Large intestine (tissue), 12 donors: ENCODE data around the gene SLC25A26. TPM values are rescaled to one million over a fixed set of nuclear protein-coding genes. Genes with fewer than 3 reads are reported as not detected.

ENCODE experiments used
- DNase-seq, 2 donors: peaks; one replicate each; pipeline versions ENCODE4 v3.0.0 to v3.0.0-alpha.2; 2013
- H3K27ac ChIP-seq: one replicate; pipeline ENCODE4 v1.5.1; 2013; ENCODE audit warnings: low read length
- H3K27me3 ChIP-seq: 2 replicates; pipeline ENCODE4 v1.6.1; 2013; ENCODE audit warnings: low read length; ENCODE audit not compliant: control insufficient read depth, insufficient read depth
- H3K36me3 ChIP-seq: 2 replicates; pipeline ENCODE4 v1.6.1; 2013; ENCODE audit warnings: low read length; ENCODE audit not compliant: control insufficient read depth, insufficient read depth
- H3K4me1 ChIP-seq: one replicate; pipeline ENCODE4 v1.6.1; 2013; ENCODE audit warnings: low read length; ENCODE audit not compliant: control insufficient read depth, insufficient read depth
- H3K4me3 ChIP-seq: one replicate; pipeline ENCODE4 v1.5.1; 2013; ENCODE audit warnings: low read length
- H3K9me3 ChIP-seq: one replicate; pipeline ENCODE4 v1.6.1; 2013; ENCODE audit warnings: mild to moderate bottlenecking, low read depth, low read length, moderate library complexity; ENCODE audit not compliant: control insufficient read depth
- WGBS: methylation state at CpG from one replicate; pipeline ENCODE4 v1.1.5; 2013; ENCODE audit warnings: low lambda C conversion rate; ENCODE audit not compliant: insufficient coverage; 5-methylcytosine and 5-hydroxymethylcytosine counted together
- long read RNA-seq, 11 donors: transcript quantifications; one replicate each; lab custom pipeline, GENCODE V29; 2026
- polyA plus RNA-seq: library from polyadenylated mRNA; unstranded; fragments of 120-200 nt; gene quantifications from one replicate; pipeline ENCODE4 v1.2.1, GENCODE V29; 2013

SLC25A26 gene, protein sequence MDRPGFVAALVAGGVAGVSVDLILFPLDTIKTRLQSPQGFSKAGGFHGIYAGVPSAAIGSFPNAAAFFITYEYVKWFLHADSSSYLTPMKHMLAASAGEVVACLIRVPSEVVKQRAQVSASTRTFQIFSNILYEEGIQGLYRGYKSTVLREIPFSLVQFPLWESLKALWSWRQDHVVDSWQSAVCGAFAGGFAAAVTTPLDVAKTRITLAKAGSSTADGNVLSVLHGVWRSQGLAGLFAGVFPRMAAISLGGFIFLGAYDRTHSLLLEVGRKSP
- polyA plus RNA-seq = 19.9 TPM
- long read RNA-seq, donor 1, partial matches to known transcripts = 0 of 1 reads
- long read RNA-seq, donor 1, other reads (novel, unspliced or antisense) = 0 of 1 reads
- long read RNA-seq, donor 2, partial matches to known transcripts = 15 of 19 reads
- long read RNA-seq, donor 2, other reads (novel, unspliced or antisense) = 0 of 19 reads
- long read RNA-seq, donor 3 = 0 reads
- long read RNA-seq, donor 4 = 0 reads
- long read RNA-seq, donor 5, partial matches to known transcripts = 0 of 3 reads
- long read RNA-seq, donor 5, other reads (novel, unspliced or antisense) = 0 of 3 reads
- long read RNA-seq, donor 6, partial matches to known transcripts = 6 of 6 reads
- long read RNA-seq, donor 6, other reads (novel, unspliced or antisense) = 0 of 6 reads
- long read RNA-seq, donor 7, partial matches to known transcripts = 51 of 51 reads
- long read RNA-seq, donor 7, other reads (novel, unspliced or antisense) = 0 of 51 reads
- long read RNA-seq, donor 8, partial matches to known transcripts = 10 of 11 reads
- long read RNA-seq, donor 8, other reads (novel, unspliced or antisense) = 0 of 11 reads
- long read RNA-seq, donor 9, transcript SLC25A26-201 (9 exons, 1,023 nt) = major isoform, 7 of 20 reads
- long read RNA-seq, donor 9, partial matches to known transcripts = 13 of 20 reads
- long read RNA-seq, donor 9, other reads (novel, unspliced or antisense) = 0 of 20 reads
- long read RNA-seq, donor 10, partial matches to known transcripts = 5 of 8 reads
- long read RNA-seq, donor 10, other reads (novel, unspliced or antisense) = 0 of 8 reads
- long read RNA-seq, donor 11, partial matches to known transcripts = 0 of 7 reads
- long read RNA-seq, donor 11, other reads (novel, unspliced or antisense) = 6 of 7 reads

DNA sequence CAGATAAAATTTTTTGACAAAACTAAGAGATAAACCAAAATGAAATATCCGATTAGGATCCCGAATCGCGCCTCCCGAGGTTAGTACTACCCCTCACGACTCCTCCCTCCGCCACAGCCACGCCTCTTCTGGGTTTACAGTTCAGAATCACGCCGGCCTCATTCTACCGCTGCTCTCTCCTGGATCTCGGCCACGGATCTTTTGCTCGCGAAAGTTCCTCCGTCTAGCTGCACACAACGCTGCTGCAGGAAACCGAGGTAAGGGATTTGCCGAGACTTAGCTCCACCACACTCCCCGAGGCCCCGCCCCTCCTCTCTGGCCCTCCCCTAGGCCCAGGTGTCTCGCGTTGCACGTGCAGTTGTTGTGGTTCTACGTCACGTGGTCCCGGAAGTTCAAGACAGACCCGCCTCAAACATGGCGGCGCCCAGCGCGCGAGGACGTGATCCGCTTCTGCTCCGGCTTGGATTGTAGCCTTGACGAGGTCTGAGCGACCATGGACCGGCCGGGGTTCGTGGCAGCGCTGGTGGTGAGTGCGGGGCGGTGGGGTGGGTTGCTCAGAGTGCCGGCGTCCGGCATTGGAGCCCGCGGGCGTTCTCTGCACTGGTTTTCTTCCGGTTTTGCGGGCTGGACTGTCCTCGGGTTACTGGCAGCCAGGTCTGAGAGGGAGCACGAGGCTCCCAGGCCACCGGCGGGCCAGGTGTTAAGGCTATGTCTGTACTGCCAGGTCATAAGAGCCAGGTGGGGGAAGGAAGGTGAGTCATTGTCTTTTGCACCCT lies at the start of gene SLC25A26:
SLC25A26 (plus strand) TSS at position 400 of the 776 bp plus-strand sequence; CDS start at position 494, 94 bp downstream.
- DNase-seq = peak; percentile 96 to 97
- WGBS = no CpG with 5 or more reads among the region's 56 CpGs
- no peaks in the 10 kb centered on the region for H3K9me3 ChIP-seq
- peaks cover 7% of the 10 kb centered on the region for H3K4me1 ChIP-seq
- H3K27me3 ChIP-seq = no peaks in the 10 kb centered on the region
- peak within 1 kb of the TSS; percentile 57 for H3K27ac ChIP-seq
- peak within 1 kb of the TSS; percentile 73 for H3K4me3 ChIP-seq
- H3K36me3 ChIP-seq = no peaks in the 10 kb centered on the region

DNA sequence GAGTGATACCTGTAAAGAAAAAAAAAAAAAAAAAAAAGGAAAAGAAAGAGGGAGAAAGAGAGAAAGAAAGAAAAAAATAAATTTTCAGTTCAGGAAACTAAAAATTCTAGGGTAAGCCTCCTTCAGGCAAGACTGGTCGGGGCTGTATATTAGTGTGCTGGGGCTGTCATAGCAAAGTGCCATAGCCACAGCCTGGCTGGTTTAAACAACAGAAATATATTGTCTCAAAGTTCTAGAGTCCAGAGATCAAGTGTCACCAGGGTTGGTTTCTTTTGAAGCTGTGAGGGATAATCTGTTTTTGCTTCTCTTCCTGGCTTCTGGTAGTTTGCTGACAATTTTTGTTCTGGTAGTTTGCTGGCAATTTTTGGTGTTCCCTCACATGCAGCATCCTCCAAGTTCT lies 48.4 kb upstream of the SLC25A26 start:
- no peaks in the 10 kb centered on the region for H3K4me1 ChIP-seq
- H3K27me3 ChIP-seq = no peaks in the 10 kb centered on the region
- H3K27ac ChIP-seq = no peak overlapping the region
- WGBS = no CpG with 5 or more reads among the region's 1 CpG
- DNase-seq = peak; percentile 21 to 49
- H3K4me3 ChIP-seq = no peak overlapping the region
- H3K9me3 ChIP-seq = no peaks in the 10 kb centered on the region
- H3K36me3 ChIP-seq = no peaks in the 10 kb centered on the region

DNA sequence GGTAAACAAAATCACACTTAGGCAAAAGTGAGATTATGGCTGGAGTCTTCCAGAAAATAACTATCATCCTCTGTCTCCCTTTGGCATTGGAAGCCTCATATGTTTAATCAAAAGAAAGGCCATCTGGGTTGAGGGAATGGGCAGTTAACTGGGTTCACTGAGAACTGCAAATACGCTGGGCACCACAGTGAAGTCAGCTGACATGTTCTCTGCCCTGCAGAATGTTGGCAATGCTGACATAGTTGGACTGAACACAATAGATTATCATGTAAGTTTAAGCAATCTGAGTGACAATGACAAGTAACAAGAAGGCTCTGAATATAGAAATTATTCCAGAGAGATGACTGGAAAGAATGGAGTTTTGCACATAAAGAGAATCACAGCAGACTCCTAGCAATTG lies 43.8 kb upstream of the SLC25A26 start:
- no peaks in the 10 kb centered on the region for H3K36me3 ChIP-seq
- H3K27me3 ChIP-seq = no peaks in the 10 kb centered on the region
- no peaks in the 10 kb centered on the region for H3K4me1 ChIP-seq
- no peaks in the 10 kb centered on the region for H3K9me3 ChIP-seq
- no peak overlapping the region for H3K27ac ChIP-seq
- no peak for DNase-seq
- no CpG with 5 or more reads among the region's 1 CpG for WGBS
- no peak overlapping the region for H3K4me3 ChIP-seq

DNA sequence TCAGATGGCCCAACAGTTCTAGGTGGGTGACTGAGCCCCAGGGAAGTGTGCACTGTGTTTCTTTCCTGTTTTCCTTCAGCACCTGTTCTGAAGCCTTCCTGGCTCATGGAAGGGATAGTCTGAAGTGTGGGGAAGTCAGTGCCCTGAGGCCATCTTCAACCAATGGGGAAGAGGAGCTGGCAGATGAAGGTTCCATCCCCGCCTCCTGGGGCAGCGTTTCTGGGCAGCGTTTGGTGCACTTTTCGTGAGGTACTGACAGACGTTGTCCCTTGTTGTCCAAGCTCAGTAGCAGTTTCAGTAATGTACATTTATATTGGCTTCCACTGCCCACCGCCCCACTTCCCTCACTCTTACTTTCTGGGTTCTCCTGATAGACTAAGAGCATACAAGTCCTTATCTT lies 42.6 kb upstream of the SLC25A26 start:
- H3K9me3 ChIP-seq = no peaks in the 10 kb centered on the region
- H3K27ac ChIP-seq = no peak overlapping the region
- WGBS = 100% methylated on average over 1 of the region's 6 CpGs

DNA sequence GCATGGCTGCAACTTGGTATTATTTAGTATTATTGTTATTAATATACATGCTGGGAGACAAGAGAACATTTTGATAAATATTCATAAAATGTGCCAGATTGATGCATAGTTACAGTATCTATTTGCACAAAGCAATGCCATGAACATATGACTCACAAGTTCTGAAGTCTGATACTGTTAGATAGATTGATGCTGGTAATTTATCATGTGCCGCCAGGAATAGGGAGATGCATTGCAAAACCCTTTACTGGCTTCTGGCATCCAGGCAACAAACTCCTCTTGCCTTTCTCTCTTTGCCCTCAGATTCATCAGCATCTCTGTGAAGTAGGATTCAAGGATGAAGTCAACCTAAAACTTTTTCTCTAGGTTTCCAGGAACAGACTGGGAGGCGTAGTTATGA lies 41.0 kb upstream of the SLC25A26 start:
- Histone ChIP-seq H3K9me3 (no peaks in the 10 kb centered on the region), H3K27me3 (no peaks in the 10 kb centered on the region), H3K36me3 (no peaks in the 10 kb centered on the region), H3K27ac (no peak overlapping the region), H3K4me1 (no peaks in the 10 kb centered on the region), H3K4me3 (no peak overlapping the region)
- 88% methylated on average over 1 of the region's 2 CpGs for WGBS
- no peak for DNase-seq

More for the DNA sequence above, 42.6 kb upstream of the SLC25A26 start:
- no peak overlapping the region for H3K4me3 ChIP-seq
- H3K4me1 ChIP-seq = no peaks in the 10 kb centered on the region
- no peaks in the 10 kb centered on the region for H3K27me3 ChIP-seq
- H3K36me3 ChIP-seq = no peaks in the 10 kb centered on the region
- no peak for DNase-seq

DNA sequence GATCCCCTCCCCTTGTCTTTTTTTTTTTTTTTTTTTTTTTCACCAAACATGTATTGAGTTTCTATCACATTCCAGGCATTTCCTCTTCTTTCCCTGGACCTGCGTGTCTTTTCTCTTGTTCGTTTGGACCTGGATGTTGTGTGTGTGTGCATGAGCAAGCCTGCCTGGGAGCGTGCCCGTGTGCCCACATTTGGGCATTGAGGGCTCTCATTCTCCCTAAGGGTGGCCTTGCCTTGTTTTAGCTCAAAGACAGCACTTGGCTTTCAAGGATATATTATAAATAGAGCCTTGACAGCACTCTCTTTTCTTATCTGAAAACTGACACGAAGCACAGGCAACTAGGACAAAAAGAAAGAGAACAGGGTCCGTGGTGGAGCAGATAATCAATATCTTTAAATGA lies 39.0 kb upstream of the SLC25A26 start:
- H3K9me3 ChIP-seq = no peaks in the 10 kb centered on the region
- H3K27me3 ChIP-seq = no peaks in the 10 kb centered on the region
- no peak for DNase-seq
- H3K27ac ChIP-seq = no peak overlapping the region
- H3K36me3 ChIP-seq = no peaks in the 10 kb centered on the region
- H3K4me1 ChIP-seq = no peaks in the 10 kb centered on the region
- 38% methylated on average over 1 of the region's 6 CpGs for WGBS
- no peak overlapping the region for H3K4me3 ChIP-seq

DNA sequence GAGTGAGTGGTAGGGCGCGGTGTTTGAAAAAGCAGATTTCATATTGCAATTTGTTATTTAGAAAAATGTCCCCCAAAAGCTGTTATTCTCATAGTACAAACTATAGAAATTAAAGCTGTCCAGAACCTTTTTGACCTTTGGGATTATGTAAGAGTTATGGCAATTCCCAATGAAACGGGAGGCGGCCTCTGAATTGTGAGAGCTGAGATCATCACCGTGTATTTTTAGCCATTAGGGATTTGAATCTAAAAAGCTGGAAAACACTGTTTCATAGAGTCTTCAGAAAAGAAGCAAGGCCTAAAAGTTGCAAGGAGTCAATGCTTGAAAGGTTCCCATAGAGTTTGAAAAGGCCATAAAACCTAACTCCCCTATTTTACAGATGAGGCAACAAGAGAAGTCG lies 38.6 kb upstream of the SLC25A26 start:
- no peak overlapping the region for H3K4me3 ChIP-seq
- H3K27ac ChIP-seq = no peak overlapping the region
- no peaks in the 10 kb centered on the region for H3K27me3 ChIP-seq
- H3K9me3 ChIP-seq = no peaks in the 10 kb centered on the region
- DNase-seq = no peak
- WGBS = 100% methylated on average over 2 of the region's 6 CpGs
- H3K36me3 ChIP-seq = no peaks in the 10 kb centered on the region
- H3K4me1 ChIP-seq = no peaks in the 10 kb centered on the region

DNA sequence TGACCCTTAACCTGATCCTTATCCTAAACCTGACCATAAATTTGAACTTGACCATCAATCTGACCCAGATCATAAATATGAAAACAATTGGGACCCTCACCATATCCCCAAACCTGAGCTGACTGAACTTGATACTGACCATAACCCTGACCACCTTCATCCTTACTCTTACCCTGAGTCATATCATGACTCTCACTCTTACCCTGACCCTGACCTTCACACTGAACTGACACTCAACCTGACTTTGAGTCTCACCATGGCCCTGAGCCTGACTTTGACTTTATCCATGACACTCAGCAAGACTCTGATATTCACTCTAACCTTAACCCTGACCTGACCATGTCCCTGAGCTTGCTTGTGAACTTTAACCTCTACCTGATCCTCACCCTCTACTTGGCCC lies 34.3 kb upstream of the SLC25A26 start:
- H3K27me3 ChIP-seq = no peaks in the 10 kb centered on the region
- H3K27ac ChIP-seq = no peak overlapping the region
- no peaks in the 10 kb centered on the region for H3K36me3 ChIP-seq
- H3K9me3 ChIP-seq = no peaks in the 10 kb centered on the region
- H3K4me3 ChIP-seq = no peak overlapping the region
- no peak for DNase-seq
- no peaks in the 10 kb centered on the region for H3K4me1 ChIP-seq

DNA sequence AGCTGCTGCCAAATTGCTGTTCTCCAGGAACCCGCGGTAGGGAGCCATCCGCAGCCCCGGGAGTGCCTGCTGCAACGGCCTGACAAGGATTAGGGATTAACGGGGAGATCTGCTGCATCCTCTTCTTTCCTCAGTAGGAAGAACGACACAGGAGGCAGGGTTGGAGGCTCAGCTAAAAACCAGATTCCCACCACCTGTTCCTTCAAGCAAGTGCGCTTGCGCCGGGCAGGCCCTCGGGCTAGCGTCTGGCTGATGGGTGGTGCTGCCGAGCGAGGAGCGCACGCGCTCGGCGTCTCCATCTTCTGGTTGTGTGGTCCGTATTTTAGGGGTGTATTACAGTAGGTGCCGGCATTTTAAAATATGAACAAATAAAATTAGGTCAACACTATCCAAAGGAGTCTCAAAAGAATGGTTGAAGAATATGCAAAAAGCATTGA lies 25.4 kb upstream of the SLC25A26 start:
- 20% methylated on average over 1 of the region's 21 CpGs for WGBS

DNA sequence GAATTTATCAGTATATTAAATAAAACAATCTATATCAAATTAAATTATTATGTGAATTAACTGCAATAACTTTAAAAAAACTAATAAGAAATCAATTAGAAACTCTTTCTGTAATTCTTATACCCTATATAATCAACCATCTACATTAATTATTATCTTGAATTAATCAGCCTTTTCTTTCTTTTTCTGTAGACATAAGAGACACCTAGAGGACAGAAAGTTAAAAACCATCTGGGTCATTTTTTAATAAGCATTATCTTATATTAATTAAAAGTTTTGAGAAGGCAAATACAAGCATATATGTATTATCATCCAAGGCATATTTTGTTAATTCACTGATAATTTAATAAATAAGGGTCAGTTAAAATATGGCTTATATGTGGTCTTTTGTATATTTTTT lies 24.2 kb upstream of the SLC25A26 start:
- Histone ChIP-seq H3K4me3 (no peak overlapping the region), H3K4me1 (no peaks in the 10 kb centered on the region)

More for the DNA sequence above, 25.4 kb upstream of the SLC25A26 start:
- H3K9me3 ChIP-seq = no peaks in the 10 kb centered on the region
- peak overlapping the region; percentile 21 for H3K4me3 ChIP-seq
- H3K36me3 ChIP-seq = no peaks in the 10 kb centered on the region
- peaks cover 10% of the 10 kb centered on the region for H3K27me3 ChIP-seq
- H3K27ac ChIP-seq = no peak overlapping the region
- H3K4me1 ChIP-seq = no peaks in the 10 kb centered on the region
- peak; percentile 31 to 42 for DNase-seq

More for the DNA sequence above, 24.2 kb upstream of the SLC25A26 start:
- Histone ChIP-seq H3K36me3 (no peaks in the 10 kb centered on the region), H3K9me3 (no peaks in the 10 kb centered on the region), H3K27ac (no peak overlapping the region), H3K27me3 (peaks cover 10% of the 10 kb centered on the region)
- DNase-seq = no peak
